Epithelial cell of proximal tubule (primary cell): Measurements from ENCODE around the gene CCDC83. TPM values are rescaled to one million over a fixed set of nuclear protein-coding genes. Genes with fewer than 3 reads are reported as not detected.

ENCODE experiments used
- DNase-seq: peaks from one replicate; pipeline ENCODE4 v3.0.0-alpha.2; 2011; ENCODE audit warnings: low read depth
- H3K4me3 ChIP-seq: 2 replicates; pipeline ENCODE4 v1.5.1; 2011; ENCODE audit warnings: low read depth, mild to moderate bottlenecking, low read length
- CTCF ChIP-seq: conservative IDR thresholded peaks from 2 replicates; pipeline ENCODE4 v1.5.1; 2012; ENCODE audit warnings: low read depth, mild to moderate bottlenecking, low read length
- total RNA-seq: library from RNA; depleted of rRNA; stranded (reverse); fragments of >200 nt; gene quantifications from 2 replicates; pipeline ENCODE4 v1.2.3, GENCODE V29; 2015

The CCDC83 gene
- total RNA-seq, 1 donor from 2014 or later: not detected

GRCh38 chr11:85955531-85955930, 100.3 kb downstream of the CCDC83 start:
- no peak overlapping the region for H3K4me3 ChIP-seq
- TF ChIP-seq CTCF: no peak
- DNase-seq: no peak

DNA sequence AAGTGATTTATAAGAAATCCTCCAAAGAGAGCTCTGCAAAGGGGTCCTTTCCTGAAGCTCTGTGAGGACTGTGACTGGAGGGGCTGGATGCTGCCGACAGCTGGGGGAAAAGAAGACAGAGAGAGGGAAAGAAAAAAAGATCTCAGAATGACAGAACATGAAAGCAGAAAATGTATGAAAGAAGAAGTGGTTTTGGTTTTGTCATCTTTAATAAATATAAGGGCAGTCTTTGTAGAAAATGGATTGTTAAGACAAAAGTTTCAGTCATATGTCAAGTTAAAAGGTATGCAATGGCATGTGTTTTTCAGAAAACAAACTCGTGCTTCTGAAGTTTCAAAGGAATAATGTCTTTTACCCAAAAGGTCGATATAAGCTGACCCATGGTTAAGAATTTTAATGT, 105.5 kb downstream of the CCDC83 start:
- no peak overlapping the region for H3K4me3 ChIP-seq
- DNase-seq: no peak
- no peak for TF ChIP-seq CTCF

GRCh38 chr11:85961130-85961529, 105.9 kb downstream of the CCDC83 start:
- no peak for TF ChIP-seq CTCF
- no peak overlapping the region for H3K4me3 ChIP-seq
- no peak for DNase-seq

DNA sequence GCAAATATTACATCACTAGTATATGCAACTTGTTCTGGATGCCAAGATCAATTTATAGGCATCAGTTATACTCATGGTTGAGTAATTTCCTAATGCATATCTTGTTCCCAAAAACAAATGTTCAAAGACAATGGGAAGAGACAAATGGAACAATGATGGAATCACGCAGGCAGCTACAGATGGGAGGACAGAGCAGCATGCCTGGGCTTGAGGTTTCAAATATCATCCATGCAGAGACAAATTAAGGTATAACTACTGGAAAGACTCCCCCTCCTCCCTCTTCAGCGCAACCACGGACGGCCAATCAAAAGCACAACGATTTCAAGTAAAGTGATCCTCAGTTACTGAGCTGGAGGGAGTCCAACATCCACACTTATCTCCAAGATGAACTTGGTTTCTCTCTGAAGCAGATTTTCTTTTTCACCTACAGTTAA, 106.8 kb downstream of the CCDC83 start:
- H3K4me3 ChIP-seq: no peak overlapping the region
- TF ChIP-seq CTCF: no peak
- no peak for DNase-seq

DNA sequence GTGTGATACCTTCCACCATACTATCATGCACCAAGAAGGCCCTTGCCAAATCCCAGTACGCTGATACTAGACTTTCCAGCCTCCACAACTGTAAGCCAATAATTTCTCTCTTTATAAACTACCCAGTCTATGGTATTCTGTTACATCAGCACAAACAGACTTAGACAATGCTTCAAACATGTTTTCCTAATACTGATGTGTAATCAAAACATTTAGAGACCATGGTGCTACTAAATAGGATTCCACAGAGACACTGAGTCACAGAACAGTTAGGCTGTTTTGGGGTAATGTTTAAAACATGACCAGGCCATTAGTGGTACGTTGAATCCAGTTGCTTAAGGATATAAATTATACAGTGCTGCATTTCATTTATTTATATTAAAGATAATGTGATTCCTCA, 110.0 kb downstream of the CCDC83 start:
- TF ChIP-seq CTCF: no peak
- DNase-seq: no peak
- H3K4me3 ChIP-seq: no peak overlapping the region

DNA sequence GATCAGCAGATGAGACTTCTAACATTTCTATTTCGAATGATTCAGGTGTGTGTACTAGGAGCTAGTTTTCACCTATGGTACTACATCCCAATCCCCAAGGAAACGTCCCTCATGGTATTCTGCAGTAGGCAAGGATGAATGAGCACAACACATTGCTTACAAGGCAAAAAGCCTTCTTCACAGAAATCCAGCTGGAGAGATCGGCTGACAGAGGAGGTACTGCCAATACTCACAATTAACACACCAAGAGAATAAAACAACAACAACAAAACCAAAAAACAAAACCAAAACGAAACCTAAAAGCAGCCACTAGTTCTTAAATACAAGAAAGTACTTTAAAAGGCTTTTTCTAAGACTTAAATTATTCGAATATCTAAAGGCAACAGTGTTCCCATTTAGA, 112.3 kb downstream of the CCDC83 start:
- no peak overlapping the region for H3K4me3 ChIP-seq
- DNase-seq: no peak
- TF ChIP-seq CTCF: no peak

Other genes starting within 250 kb of the CCDC83 start
- 0.17 and 0.58 TPM in 2 replicates for gene DLG2, start 228.0 kb upstream of the CCDC83 start, total RNA-seq
- gene TMEM126B, start 226.8 kb upstream of the CCDC83 start, total RNA-seq: 68.8 and 86.8 TPM in 2 replicates
- 24.3 and 24.6 TPM in 2 replicates for gene TMEM126A, start 207.4 kb upstream of the CCDC83 start, total RNA-seq
- gene CREBZF, start 190.3 kb upstream of the CCDC83 start, total RNA-seq: 20.6 and 24.7 TPM in 2 replicates
- gene CCDC89, start 169.2 kb upstream of the CCDC83 start, total RNA-seq: 0.51 TPM in 1 of 2 replicates, not detected in the other
- 5.6 and 25.7 TPM in 2 replicates for gene SYTL2, start 44.2 kb upstream of the CCDC83 start, total RNA-seq
- 153 and 218 TPM in 2 replicates for gene PICALM, start 213.7 kb downstream of the CCDC83 start, total RNA-seq